NCI-H460 (cell line): ENCODE measurements around the gene ZNF69. TPM values are rescaled to one million over a fixed set of nuclear protein-coding genes. Genes with fewer than 3 reads are reported as not detected.
"Not testable (repeated sequence)": the region's sequence is repeated elsewhere in the genome, so short reads cannot be mapped to it uniquely, and the experiment has no call there.

Experiments
- DNase-seq: peaks from one replicate; pipeline ENCODE4 v3.0.0-alpha.2; 2016; ENCODE audit warnings: low read depth; ENCODE audit errors: extremely low read depth
- polyA plus RNA-seq: library from polyadenylated mRNA; depleted of rRNA; stranded (reverse); fragments of >200 nt; gene quantifications from 2 replicates; pipeline ENCODE4 v1.2.3, GENCODE V29; 2014; cell fraction: nucleus; rRNA removed
- total RNA-seq: library from RNA; depleted of rRNA; stranded (reverse); fragments of >200 nt; shearing (Covaris generic); gene quantifications from 2 replicates; pipeline ENCODE4 v1.2.3, GENCODE V29; 2014; rRNA removed

Gene ZNF69
- total RNA-seq: not detected in 2 replicates
- polyA plus RNA-seq: not detected in 2 replicates

DNA sequence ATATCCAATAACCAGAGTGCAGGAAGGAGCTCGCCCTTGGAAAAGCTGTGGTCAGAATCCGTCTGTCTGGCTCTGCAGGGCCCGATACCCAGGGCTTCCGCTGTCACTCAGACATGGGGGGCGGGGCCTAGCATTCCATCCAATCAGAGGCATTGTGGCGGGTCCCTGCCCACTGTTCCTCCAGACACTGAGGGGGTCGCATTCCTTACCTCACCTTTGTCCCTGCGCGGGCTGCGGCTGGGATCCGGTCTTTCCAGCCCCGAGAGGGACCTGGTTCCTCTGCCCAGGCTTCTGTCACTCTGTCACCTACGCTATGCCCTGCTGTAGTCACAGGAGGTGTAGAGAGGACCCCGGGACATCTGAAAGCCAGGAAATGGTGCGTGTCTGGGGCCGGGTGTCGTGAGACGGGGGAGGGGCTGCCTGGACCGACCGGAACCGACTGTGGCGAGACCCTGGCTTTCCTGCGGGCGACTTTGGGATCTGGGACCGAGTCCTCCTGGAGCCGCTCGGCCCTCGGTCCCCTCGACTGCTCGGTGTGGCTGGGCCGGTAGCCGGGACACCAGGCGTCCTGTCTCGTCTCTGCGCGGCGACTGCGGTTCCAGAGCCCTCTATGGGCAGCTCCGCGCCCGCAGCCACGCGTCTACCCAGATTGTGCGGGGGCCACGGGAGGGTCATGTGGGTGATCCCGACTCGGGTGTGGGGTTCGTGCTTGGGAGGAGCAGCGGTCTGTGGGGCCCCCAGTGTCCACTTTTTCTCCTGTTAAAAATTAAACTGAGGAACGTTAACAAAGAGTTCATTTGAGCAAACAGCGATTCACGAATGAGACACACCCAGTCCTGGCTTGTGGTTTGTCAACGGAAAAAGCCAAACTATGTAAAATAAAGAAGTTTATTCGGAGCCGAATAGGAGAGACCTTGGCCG lies at the start of gene ZNF69:
Gene ZNF69 (plus strand): TSS at position 172 of the 921 bp plus-strand sequence. CDS start 142 bp downstream, at position 314.
- DNase-seq: no peak

DNA sequence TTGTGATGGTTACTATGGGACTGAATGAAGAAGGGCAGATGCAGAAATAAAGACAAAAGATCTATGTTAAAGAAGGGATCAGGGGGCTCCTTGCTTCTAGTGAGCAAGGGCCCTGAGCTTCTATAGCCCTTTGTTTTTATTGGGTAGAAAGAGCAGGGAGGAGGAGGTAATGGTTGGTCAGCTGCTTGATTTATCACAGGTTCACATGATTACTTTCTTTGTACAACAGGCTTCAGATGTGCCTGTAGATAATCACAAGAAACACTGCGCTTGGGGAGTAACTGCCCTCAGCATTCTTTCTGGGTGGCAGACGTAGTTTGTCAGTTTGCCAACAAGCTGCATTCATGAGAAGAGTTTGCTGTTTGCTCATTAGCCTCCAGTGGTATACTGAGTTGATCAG lies 43.9 kb upstream of the ZNF69 start:
- no peak for DNase-seq

DNA sequence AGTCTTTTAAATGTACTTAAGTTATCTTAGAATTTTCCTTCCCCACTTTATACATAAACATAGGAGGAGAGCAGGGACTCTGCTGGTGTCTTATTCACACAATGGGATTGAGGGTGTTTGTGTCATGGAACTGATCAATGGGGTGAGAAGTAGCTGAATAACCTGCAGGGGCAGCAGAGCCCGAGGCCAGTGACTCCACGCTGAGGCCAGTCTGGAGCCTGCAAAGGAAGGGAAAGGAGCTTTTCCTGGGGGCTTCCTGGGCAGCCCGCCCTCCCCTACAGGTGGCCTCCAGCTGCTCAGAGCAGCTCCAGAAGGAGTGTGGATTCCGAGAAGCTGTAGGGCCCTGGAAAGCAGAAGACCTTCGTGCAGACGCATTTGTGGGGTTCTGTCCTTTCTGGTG lies 40.0 kb upstream of the ZNF69 start:
- DNase-seq: not testable (repeated sequence)

DNA sequence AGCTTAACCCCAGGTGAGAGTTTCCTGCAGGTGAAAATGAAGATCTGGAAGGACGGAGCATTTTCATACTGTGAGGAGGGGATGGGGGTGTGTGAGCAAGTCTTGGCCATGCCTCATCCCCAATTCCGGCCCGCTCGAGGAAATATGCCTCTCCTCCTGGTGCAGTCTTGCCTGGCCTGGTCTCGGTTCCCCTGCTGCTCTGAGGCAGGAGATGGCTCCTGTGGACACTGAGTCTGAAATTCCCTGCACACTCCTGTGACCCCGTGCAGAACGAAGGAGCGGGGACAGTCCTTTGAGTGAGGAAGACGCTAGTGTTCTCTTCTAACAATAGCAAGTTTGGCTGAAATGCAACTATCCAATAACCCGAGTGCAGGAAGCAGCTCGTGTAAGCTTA lies 39.4 kb upstream of the ZNF69 start:
- DNase-seq: no peak

DNA sequence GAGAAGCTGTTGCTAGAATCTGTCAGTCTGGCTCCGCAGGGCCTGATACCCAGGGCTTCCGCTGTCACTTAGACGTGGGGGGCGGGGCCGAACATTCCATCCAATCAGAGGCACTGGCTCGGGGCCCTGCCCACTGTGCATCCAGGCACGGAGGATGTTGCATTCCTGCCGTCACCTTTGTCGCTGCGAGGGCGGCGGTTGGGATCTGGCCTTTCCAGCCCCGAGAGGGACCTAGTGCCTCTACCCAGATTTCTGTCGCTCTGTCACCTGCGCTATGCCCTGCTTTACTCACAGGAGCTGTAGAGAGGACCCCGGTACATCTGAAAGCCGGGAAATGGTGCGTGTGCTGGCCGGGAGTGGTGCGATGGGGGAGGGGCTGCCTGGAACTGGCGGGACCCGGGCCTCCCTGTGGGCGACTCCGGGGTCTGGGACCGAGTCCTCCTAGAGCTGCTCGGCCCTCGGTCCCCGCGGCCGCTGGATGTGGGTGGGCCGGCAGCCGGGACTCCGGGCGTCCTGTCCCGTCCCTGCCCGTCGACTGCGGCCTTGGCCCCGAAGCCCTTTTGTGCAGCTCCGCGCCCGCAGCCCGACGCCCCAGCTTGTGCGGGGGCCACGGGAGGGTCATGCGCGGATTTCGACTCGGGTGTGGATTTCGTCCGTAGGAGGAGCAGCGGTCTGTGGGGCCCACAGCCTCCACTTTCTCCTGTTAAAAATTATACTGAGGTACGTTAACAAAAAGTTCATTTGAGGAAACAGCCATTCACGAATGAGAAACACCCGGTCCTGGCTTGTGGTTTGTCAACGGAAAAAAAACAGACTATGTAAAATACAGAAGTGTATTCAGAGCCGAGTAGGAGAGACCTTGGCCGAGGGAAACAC lies 38.8 kb upstream of the ZNF69 start, which contains the start of gene ZNF439:
Gene ZNF439 (plus strand): TSS at position 133 of the 876 bp plus-strand sequence. CDS start 142 bp downstream, at position 275.
- DNase-seq: no peak

DNA sequence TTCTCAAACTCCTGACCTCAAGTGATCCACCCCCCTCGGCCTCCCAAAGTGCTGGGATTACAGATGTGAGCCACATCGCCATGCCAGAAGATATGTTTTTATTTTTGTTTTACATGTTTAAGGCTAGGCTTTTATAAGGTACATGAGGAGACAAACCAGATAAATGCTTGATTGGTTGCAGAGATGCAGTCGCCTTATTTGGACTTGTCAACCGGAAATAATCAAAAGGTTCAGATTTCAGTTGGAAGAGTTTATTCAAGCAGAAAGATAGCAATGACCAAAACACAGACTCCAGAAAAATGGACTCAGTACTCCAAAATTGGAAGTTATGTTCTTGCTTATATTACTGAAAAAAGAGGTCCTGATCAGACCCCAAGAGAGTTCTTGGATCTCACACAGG lies 37.3 kb upstream of the ZNF69 start:
- not testable (repeated sequence) for DNase-seq

DNA sequence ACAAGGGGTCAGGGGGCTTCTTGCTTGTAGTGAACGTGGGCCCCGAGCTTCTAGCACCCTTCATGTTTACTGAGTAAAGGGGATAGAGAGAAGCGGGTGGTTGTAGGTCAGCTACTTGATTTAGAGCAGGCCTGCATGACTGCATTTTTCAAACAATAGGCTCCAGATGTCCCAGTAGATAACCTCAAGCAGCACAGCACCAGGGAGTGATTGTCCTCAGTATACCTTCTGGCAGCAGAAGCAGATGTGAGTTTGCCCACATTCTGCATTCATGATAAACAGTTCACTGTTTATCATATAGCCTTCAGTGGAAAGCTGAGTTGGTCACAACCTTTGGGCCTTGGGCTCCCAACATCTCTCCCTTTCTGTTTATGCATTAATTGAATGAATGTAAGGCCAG lies 34.2 kb upstream of the ZNF69 start:
- no peak for DNase-seq

DNA sequence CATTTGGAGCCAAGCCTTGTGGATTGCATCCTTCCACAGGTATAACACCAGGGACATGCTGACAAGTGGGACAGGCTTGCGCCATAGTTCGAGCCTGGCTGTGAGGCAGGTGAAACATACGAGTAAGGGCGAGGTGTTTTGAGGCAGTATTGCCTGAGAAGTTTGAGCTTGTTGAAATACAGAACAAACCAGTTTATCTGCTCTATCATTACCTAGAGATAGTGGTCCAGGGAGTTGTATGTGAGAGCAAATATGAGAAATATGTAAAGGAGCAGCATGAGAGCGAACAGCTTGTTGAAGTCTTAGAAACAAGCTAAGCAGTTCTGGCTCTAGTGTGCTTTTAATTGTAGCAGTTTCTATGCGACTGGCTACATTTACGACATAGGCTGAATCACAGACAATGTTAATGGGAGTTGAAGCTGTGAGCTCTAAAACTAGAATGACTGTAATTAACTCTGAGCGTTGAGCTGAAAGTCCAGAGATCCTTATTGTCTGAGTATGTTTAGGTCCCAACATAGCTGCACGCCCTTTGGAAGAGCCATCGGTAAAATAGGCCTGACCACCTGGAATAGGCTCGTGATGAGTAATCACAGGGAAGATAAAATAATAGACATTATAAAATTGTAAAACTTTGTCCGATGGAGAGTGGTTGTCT lies 30.9 kb upstream of the ZNF69 start:
- DNase-seq: no peak

DNA sequence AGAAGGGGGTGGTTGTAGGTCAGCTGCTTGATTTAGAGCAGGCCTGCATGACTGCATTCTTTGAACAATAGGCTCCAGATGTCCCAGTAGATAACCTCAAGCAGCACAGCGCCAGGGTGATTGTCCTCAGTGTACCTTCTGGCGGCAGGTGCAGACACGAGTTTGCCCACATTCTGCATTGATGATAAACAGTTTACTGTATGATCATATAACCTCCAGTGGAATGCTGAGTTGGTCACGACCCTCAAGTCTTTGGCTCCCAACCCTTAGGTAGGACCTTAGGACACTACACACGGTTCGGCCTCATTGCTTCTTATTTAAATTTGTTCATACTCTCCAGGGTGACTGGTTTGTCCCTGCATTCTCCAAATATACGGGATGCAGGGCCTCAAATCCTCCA lies 26.9 kb upstream of the ZNF69 start:
- no peak for DNase-seq

DNA sequence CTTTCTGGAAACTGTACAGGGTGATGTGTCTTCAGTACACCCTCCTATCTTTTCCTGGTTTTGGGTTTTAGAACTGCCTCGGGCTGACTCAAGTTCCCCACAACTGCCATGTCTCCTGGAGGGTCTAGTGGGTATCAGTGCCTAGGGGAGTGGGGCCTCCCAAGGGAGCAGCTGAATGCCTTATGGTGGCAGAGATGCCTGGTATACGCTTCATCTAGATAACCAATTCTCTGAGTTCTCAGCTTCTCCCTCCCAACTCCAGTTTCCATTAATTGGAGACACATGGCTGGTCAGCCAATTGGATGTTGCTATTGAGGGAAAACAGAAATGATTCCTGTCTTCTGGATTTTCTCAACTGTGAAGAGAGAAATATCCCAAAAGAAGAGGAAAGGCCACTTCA lies 26.3 kb upstream of the ZNF69 start:
- DNase-seq: no peak

DNA sequence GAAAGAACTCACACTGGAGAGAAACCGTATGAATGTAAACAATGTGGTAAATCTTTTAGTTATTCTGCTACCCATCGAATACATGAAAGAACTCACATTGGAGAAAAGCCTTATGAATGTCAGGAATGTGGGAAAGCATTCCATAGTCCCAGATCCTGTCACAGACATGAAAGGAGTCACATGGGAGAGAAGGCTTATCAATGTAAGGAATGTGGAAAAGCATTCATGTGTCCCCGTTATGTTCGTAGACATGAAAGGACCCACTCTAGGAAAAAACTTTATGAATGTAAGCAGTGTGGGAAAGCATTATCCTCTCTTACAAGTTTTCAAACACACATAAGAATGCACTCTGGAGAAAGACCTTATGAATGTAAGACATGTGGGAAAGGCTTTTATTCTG lies 19.8 kb upstream of the ZNF69 start:
- DNase-seq: not testable (repeated sequence)

DNA sequence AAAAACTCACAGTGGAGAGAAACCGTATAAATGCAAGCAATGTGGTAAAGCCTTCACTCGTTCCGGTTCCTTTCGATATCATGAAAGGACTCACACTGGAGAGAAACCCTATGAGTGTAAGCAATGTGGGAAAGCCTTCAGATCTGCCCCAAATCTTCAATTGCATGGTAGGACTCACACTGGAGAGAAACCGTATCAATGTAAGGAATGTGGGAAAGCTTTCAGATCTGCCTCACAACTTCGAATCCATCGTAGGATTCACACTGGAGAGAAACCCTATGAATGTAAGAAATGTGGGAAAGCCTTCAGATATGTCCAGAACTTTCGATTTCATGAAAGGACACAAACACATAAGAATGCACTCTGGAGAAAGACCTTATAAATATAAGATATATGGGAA lies 19.4 kb upstream of the ZNF69 start:
- no peak for DNase-seq

DNA sequence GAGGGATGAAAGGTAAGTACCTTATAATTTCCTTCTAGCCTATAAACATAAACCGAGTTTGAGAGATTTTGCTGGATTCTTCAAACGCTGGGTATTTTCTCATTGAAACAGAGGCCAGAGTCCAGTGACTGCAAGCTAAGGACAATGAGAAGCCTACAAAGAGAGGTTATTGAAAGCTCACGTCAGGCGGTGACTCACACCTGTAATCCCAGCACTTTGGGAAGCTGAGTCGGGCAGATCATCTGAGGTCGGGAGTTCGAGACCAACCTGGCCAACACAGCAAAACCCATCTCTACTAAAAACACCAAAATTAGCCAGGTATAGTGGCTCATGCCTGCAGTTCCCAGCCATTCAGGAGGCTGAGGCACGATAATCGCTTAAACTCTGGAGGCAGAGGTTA lies 15.0 kb upstream of the ZNF69 start:
- no peak for DNase-seq

DNA sequence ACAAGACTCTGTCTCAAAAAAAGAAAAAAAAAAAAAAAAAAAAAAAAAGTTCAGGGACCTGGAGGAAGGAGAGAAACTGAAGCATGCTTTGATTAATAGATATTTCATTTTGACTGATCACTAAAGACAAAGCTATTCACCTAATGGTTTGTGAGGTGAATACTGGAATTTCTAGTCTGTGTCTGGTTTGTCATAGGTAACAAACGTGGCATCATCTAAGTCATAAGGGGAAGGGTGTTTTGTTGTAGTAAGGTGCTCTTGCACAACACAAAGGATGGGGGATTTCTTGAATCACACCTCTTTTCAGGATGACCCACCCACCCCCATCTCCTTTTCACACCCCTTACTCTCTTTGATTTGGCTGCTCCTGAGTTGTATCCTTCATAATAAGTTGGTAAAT lies 13.8 kb upstream of the ZNF69 start:
- no peak for DNase-seq

DNA sequence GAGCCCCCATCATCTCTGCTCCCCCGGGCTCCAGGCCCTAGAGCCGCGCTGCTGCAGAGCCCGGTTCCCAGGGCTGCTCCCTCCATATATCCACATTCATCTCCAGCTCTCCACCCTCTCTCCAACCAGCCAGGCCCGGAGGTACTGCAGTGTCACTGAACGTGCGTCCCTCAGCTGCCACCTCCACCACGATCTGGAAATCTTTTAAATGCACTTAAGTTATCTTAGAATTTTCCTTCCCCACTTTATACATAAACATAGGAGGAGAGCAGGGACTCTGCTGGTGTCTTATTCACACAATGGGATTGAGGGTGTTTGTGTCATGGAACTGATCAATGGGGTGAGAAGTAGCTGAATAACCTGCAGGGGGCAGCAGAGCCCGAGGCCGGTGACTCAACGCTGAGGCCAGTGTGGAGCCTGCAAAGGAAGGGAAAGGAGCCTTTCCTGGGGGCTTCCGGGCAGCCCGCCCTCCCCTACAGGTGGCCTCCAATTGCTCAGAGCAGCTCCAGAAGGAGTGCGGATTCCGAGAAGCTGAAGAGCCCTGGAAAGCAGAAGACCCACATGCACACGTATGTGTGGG lies 7.8 kb upstream of the ZNF69 start:
- not testable (repeated sequence) for DNase-seq

DNA sequence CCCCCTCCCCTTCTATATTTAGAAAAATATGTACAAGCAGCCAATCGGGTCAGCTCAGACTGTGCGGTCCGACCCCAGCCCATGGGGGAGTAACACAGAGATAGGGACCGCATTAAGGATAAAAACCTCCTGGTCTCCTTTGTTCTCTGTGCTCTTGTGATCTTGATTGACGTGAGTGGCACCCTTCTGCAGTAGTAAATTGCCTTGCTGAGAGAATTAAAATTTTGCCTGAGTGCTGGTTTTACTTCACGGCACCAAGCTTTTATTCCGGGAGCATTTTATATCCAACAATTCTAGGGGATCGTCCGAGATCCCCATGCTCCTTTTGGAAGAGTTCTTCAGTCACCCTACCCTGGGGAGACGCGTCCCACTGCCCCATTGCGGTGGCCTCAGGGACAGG lies 7.0 kb upstream of the ZNF69 start:
- DNase-seq: no peak

DNA sequence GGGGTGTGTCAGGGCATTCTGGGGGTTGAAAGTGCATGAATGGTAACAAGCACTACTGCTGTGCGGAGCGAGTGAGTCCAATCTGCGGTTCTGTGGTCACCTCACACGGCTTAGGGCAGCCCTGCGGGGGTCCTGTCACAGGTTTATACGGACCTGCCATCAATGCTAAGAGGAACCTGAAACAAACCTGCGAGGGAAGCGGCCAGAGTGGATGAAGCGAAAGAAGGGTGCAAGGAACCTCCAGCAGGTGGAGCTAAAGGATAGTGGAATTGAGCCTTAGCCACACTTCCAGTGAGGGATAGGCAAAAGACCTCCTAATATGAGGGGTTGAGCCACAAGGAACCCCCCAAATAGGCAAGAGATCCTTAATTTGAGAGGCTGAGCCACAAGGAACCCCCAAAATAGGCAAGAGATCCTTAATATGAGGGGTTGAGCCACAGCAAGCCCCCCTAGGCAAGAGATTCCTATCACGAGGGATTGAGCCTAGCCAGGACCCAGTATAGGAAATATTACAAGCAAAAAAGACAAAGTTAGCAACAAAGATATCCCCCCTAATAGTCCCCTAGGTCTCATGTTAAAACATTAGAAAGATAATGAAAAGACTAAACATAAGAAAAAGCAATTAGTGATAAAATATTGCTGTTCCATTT lies 6.3 kb upstream of the ZNF69 start:
- peak; percentile 9 for DNase-seq

DNA sequence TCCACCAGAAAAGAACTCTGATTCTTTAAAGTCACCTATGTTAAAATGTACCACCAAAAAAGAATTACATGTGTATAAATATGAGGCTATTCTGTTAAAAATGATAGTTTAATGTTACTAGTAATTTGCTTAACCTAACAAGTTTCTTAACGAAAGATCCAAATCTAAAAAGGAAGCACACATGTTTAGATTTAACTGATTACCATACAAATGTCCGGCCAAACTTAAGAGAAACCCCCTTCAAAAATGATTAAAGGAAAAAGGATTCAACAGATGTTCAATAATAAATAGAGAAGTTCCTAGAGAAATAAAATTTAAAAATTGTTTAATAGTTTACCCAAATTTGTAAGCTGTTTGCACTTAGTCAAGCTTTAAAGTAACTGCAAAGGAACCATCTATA lies 5.0 kb upstream of the ZNF69 start:
- no peak for DNase-seq

DNA sequence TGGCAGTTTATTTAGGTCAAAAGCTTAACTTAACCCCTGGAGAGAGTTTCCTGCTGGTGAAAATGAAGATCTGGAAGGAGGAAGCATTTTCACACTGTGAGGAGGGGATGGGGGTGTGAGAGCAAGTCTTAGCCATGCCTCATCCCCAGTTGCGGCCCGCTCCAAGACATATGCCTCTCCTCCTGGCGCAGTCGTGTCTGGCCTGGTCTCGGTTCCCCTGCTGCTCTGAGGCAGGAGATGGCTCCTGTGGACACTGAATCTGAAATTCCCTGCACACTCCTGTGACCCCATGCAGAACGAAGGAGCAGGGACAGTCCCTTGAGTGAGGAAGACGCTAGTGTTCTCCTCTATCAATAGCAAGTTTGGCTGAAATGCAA lies 360 bp upstream of the ZNF69 start:
- DNase-seq: no peak

DNA sequence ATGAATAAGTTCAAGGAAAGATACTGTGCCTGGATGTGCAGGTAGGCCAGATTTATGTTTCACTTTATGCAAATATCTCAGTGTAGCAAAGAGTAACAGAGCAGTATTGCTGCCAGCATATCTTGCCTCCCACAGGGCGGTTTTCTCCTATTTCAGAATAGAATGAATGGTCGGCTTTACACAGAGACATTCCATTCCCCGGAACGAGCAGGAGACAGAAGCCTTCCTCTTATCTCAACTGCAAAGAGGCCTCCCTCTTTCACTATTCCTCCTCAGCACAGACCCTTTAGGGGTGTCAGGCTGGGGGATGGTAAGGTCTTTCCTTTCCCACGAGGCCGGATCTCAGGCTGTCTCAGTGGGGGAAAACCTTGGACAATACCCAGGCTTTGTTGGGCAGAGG lies 2.3 kb downstream of the ZNF69 start:
- not testable (repeated sequence) for DNase-seq
